GM12878 (cell line): Measurements from ENCODE around the gene EFCC1. TPM values are rescaled to one million over a fixed set of nuclear protein-coding genes. Genes with fewer than 3 reads are reported as not detected.

ENCODE experiments used
- ATAC-seq: fragments of 200-7000 bp; cut with Tn5 transposase; 3 replicates; pipeline ENCODE4 v1.9.1; 2020; ENCODE audit warnings: mild to moderate bottlenecking, moderate library complexity
- BruUV-seq: library from RNA; stranded (reverse); fragments of 400-500 nt; replicated peaks from 2 replicates; lab custom pipeline; 2021; lab: Mats Ljungman, UMichigan
- CTCF ChIA-PET: fragments of 300-600 bp; sonication (Branson Sonifier 250); formaldehyde crosslinking; extraction: SDS; loops from one replicate; lab custom pipeline; 2021; ENCODE audit warnings: inconsistent platforms; lab: Yijun Ruan, JAX
- POLR2A ChIA-PET: fragments of 350-600 bp; formaldehyde crosslinking; extraction: SDS; loops from one replicate; lab custom pipeline; 2021; ENCODE audit warnings: inconsistent platforms; lab: Charles Lee
- RAD21 ChIA-PET: fragments of 300-600 bp; sonication (Branson Sonifier 250); formaldehyde crosslinking; loops from one replicate; lab custom pipeline; 2023; ENCODE audit warnings: antibody characterized with exemption; ENCODE audit not compliant: unreplicated experiment; lab: Charles Lee
- SMC1A ChIA-PET: fragments of 300-600 bp; sonication (Branson Sonifier 250); formaldehyde crosslinking; loops from one replicate; lab custom pipeline; 2023; ENCODE audit not compliant: unreplicated experiment, uncharacterized antibody; lab: Charles Lee
- DNase-seq: peaks from one replicate; pipeline ENCODE4 v3.0.0-alpha.2; 2011; ENCODE audit warnings: low read depth, low spot score
- FAIRE-seq: peaks from 3 replicates; lab custom pipeline; 2011; peaks lifted over from hg19 to GRCh38; lab: Jason Lieb, UNC
- H2AFZ ChIP-seq: 2 replicates; pipeline ENCODE4 v1.6.0; 2011; ENCODE audit warnings: low read depth, low read length, control low read depth; ENCODE audit not compliant: control insufficient read depth
- H3K27ac ChIP-seq: 2 replicates; pipeline ENCODE4 v1.5.1; 2011; ENCODE audit warnings: control low read depth; ENCODE audit not compliant: control insufficient read depth, insufficient read depth
- H3K27me3 ChIP-seq, 2 experiments: replicated peaks in 1 of 2; 2 replicates each; pipeline versions ENCODE4 v1.6.0 to v1.6.1; 2011; ENCODE audit warnings: low read length in 1 of 2; ENCODE audit not compliant: control insufficient read depth in 2 of 2, insufficient read depth in 2 of 2
- H3K36me3 ChIP-seq, 2 experiments: 2 replicates each; pipeline ENCODE4 v1.5.1; 2011; ENCODE audit warnings: low read length in 1 of 2; ENCODE audit not compliant: control insufficient read depth in 2 of 2, insufficient read depth in 2 of 2
- H3K4me1 ChIP-seq: 2 replicates; pipeline ENCODE4 v1.6.1; 2011; ENCODE audit warnings: mild to moderate bottlenecking, low read length, moderate library complexity, mixed read lengths; ENCODE audit not compliant: control insufficient read depth, insufficient read depth
- H3K4me2 ChIP-seq: 2 replicates; pipeline ENCODE4 v1.6.0; 2011; ENCODE audit warnings: control low read depth; ENCODE audit not compliant: control insufficient read depth, insufficient read depth
- H3K4me3 ChIP-seq: fragments of 200-600 bp; sonication (generic); 2 replicates; pipeline ENCODE4 v1.5.1; 2016
- H3K79me2 ChIP-seq: 2 replicates; pipeline ENCODE4 v1.6.0; 2011; ENCODE audit warnings: low read length; ENCODE audit not compliant: control insufficient read depth, insufficient read depth
- H3K9ac ChIP-seq: 2 replicates; pipeline ENCODE4 v1.8.0; 2011; ENCODE audit warnings: low read length, control low read depth, mixed read lengths; ENCODE audit not compliant: control insufficient read depth, insufficient read depth
- H3K9me3 ChIP-seq: replicated peaks from 3 replicates; pipeline ENCODE4 v1.5.1; 2011; ENCODE audit warnings: mild to moderate bottlenecking, low read length; ENCODE audit not compliant: control insufficient read depth, insufficient read depth
- H4K20me1 ChIP-seq: 2 replicates; pipeline ENCODE4 v1.6.0; 2011; ENCODE audit not compliant: control insufficient read depth, insufficient read depth
- ATF2 ChIP-seq: IDR thresholded peaks from 2 replicates; pipeline ENCODE4 v1.6.1; 2012; ENCODE audit warnings: low read length, inconsistent platforms
- ATF7 ChIP-seq: fragments of 450-650 bp; IDR thresholded peaks from 2 replicates; pipeline ENCODE4 v1.6.1; 2016; ENCODE audit warnings: low read depth, mild to moderate bottlenecking
- CEBPB ChIP-seq, 2 experiments: fragments of 150-350 bp in 1 of 2; IDR thresholded peaks; 2 replicates each; pipeline ENCODE4 v1.6.1; 2012 to 2014; ENCODE audit warnings: low read depth in 2 of 2, low read length in 2 of 2, borderline replicate concordance in 1 of 2, inconsistent platforms in 1 of 2
- JUNB ChIP-seq: IDR thresholded peaks from 2 replicates; pipeline ENCODE4 v1.6.1; 2016; ENCODE audit warnings: antibody characterized with exemption, mild to moderate bottlenecking
- LARP7 ChIP-seq: fragments of 450-650 bp; IDR thresholded peaks from 2 replicates; pipeline ENCODE4 v1.6.1; 2017; ENCODE audit warnings: mild to moderate bottlenecking
- NFYB ChIP-seq: IDR thresholded peaks from 2 replicates; pipeline ENCODE4 v1.6.1; 2011; ENCODE audit warnings: low read depth, mild to moderate bottlenecking, low read length, improper control_type of control experiment, moderate library complexity; ENCODE audit not compliant: insufficient read depth
- RELB ChIP-seq: fragments of 450-650 bp; IDR thresholded peaks from 2 replicates; pipeline ENCODE4 v1.6.1; 2017; ENCODE audit warnings: low read depth, mild to moderate bottlenecking, moderate library complexity
- ZBTB40 ChIP-seq: fragments of 450-650 bp; IDR thresholded peaks from 2 replicates; pipeline ENCODE4 v1.6.1; 2016; ENCODE audit warnings: mild to moderate bottlenecking, moderate library complexity, borderline replicate concordance
- WGBS: methylation state at CpG from one replicate; pipeline ENCODE4 v1.1.6; 2016; ENCODE audit warnings: low lambda C conversion rate; ENCODE audit not compliant: insufficient replicate concordance, insufficient coverage; ENCODE audit errors: missing lambda C conversion rate; 5-methylcytosine and 5-hydroxymethylcytosine counted together
- in situ Hi-C: fragments of 300-500 bp; cut with MboI; formaldehyde crosslinking; loops from 9 replicates; pipeline ENCODE4 v1.14.3; 2018; ENCODE audit warnings: mixed read lengths
- intact Hi-C: fragments of 100-400 bp; cut with micrococcal nuclease; formaldehyde crosslinking; loops from one replicate; pipeline ENCODE4 v1.14.2; 2022; ENCODE audit not compliant: unreplicated experiment
- polyA plus RNA-seq, 11 experiments: library from polyadenylated mRNA; depleted of rRNA in 4 of 11; unstranded in 6 of 11; stranded (reverse) in 5 of 11; fragments of >200 nt; fragmentation: Nextera tagmentation in 4 of 11; fragmentation: Illumina TruSeq in 1 of 11; extraction: Ambion mirVana in 4 of 11; extraction: Trizol in 1 of 11; gene quantifications; 1 replicate in 1 of 11; 2 replicates in 10 of 11; pipeline versions ENCODE4 v1.2.1 to v1.2.3, GENCODE V29; 2011 to 2016; ENCODE audit warnings: inconsistent platforms in 2 of 11, missing spikeins in 2 of 11, low read depth in 1 of 11
- total RNA-seq, 4 experiments: library from RNA; depleted of rRNA in 3 of 4; stranded (reverse); fragments of >200 nt in 3 of 4; fragmentation: Illumina TruSeq in 1 of 4; extraction: Trizol in 1 of 4; gene quantifications; 2 replicates each; pipeline versions ENCODE4 v1.2.1 to v1.2.3, GENCODE V29; 2013 to 2021

EFCC1 gene
- total and polyA plus RNA-seq, 10 of the 15 experiments (the other 5 are each of a cell fraction or from before 2014, with no cell fraction given): not detected

- Histone ChIP-seq H3K27me3 (peaks cover 0 to 4% of the 10 kb centered on the region in 2 experiments; a peak in 1 of 4 replicates), H3K9ac (no peak overlapping the region), H3K9me3 (no peaks in the 10 kb centered on the region), H3K27ac (no peak overlapping the region), H3K4me1 (peaks cover 8% of the 10 kb centered on the region), H3K4me2 (no peak overlapping the region), H3K79me2 (no peaks in the 10 kb centered on the region), H4K20me1 (no peaks in the 10 kb centered on the region), H2AFZ (no peak overlapping the region), H3K4me3 (no peak overlapping the region), H3K36me3 (no peaks in the 10 kb centered on the region)
- ChIA-PET SMC1A (interaction anchor here (0.9 to 1.9 kb wide), 3 partner anchors 8 to 224 kb away, joined by 3 to 4 read pairs (median 3); no protein-coding TSS in a partner anchor), RAD21 (no interaction called here), POLR2A (interaction anchor here (0.6 kb wide), 1 partner anchor 326 kb away, joined by 3 read pairs; no protein-coding TSS in a partner anchor), CTCF (interaction anchor here (0.6 to 1.6 kb wide), 3 partner anchors 52 to 389 kb away, joined by 4 to 5 read pairs (median 4); no protein-coding TSS in a partner anchor)
- FAIRE-seq (no peak), ATAC-seq (no peak), DNase-seq (no peak)
- in situ Hi-C loops: no loop called here
- intact Hi-C loops: no loop called here
- 53% methylated on average over 15 of the region's 15 CpGs for WGBS
- no TSS peak for BruUV-seq
- no peak for TF ChIP-seq RELB
- TF ChIP-seq JUNB: no peak
- no peak for TF ChIP-seq ATF7
- TF ChIP-seq LARP7: no peak
- no peak for TF ChIP-seq NFYB
- no peak for TF ChIP-seq ZBTB40
- TF ChIP-seq ATF2: no peak
- TF ChIP-seq CEBPB (IDR thresholded peaks at IDR 0.05; ENCODE audit: borderline replicate concordance in 1 of 2, low read depth in 2 of 2, low read length in 2 of 2): no peak
Observed at GRCh38 chr3:129022114-129023007, 21.3 kb downstream of the EFCC1 start.
